NCI-H345 treated with DMSO at 0.1 percent for 48 hours (cell line): ENCODE measurements around the gene NECTIN3.

ENCODE experiments used
- DNase-seq: peaks from one replicate; lab custom pipeline; 2025; ENCODE audit not compliant: unreplicated experiment; lab: John Stamatoyannopoulos, UW

NECTIN3 gene

DNA sequence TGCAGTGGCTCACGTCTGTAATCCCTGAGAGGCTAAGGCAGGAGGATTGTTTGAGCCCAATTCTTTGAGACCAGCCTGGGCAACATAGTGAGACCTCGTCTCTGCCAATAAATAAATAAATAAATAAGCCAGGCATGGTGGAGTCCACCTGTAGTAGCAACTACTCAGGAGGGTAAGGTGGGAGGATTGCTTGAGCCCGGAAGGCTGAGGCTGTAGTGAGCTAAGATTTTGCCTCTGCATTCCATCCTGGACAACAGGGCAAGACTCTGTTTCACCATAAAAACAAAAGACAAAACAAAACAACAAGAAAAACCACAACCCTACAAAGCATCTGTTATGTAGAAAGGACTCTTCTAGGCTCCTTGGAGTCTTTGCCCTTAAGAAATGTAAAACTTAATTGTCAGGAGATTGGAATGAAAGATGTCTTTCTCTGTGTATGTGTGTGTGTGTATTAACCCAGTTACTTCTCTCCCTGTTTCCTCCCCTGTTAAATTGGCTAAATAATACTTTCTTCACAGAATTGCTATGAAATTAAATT lies 9.5 kb downstream of the NECTIN3 start:
- no peak for DNase-seq

DNA sequence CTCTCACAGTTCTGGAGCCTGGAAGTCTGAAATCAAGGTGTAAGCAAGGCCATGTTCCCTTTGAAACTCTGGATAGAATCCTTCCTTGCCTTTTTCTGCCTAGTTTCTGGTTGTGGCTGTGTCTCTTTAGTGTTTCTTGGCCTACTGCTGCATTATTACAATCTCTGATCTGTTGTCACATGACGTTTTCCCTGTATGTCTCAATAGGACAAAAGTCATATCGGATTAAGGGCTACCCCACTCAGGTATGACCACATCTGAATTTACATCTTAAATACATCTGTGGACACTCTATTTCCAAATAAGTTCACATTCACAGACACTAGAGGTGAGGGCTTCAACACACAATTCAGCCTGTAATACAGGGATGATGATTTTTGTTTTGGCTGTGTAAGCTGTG lies 13.3 kb downstream of the NECTIN3 start:
- DNase-seq: no peak

DNA sequence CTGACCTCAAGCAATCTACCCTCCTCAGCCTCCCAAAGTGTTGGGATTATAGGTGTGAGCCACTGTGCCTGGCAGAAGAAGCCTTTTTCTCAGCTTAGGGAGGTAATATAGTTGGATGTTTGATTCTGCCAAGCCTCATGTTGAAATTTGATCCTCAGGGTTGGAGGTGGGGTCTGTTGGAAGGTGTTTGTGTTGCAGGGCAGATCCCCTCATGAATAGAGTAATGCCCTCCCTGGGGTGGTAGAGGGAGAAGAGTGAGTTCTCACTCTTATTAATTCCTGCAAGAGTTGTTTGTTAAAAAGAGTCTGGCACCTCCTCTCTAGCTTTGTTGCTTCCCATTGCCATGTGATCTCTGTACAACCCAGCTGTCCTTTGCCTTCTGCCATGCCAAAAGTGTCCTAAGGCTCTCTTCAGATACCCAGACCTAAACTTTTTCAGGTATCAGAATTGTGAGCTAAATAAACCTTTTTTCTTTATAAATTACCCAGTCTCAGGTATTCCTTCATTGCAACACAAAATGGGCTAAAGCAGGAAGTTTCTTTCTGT lies 16.4 kb downstream of the NECTIN3 start:
- no peak for DNase-seq

DNA sequence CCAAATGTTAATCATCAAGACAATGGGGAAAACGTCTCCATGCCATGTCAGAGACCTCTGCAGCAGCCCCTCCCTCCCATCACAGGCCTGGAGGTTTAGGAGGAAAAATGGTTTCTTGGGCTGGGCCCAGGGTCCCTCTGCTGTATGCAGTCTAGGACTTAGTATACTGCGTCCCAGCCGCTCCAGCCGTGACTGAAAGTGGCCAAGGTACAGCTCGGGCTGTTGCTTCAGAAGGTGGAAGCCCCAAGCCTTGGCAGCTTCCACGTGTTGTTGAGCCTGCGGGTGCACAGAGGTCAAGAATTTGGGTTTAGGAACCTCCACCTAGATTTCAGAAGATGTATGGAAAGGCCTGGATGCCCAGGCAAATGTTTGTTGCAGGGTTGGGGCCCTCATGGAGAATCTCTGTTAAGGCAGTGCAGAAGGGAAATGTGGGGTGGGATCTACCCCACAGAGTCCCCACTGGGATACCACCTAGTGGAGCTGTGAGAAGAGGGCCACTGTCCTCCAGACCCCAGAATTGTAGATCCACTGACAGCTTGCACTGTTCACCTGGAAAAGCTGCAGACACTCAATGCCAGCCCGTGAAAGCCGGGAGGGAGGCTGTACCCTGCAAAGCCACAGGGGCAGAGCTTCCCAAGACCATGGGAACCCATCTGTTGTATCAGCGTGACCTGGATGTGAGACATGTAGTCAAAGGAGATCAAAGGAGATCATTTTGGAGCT lies 25.0 kb downstream of the NECTIN3 start:
- no peak for DNase-seq

DNA sequence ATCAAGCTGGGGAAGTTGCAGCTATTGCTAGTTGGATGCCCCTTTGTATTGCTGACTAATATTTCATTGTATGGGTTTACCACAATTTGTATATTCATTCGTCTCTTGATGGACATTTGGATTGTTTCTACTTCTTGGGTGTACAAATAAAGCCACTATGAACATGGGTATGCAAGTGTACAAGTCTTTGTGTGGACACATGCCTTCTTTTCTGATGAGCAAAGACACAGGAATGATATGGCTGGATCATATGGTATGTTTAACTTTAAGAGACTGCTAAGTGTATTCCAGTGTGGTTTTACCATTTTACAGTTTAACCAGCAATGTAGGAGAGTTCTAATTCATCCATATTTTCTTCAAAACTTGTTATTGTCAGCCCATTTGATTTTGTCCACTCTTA lies 32.2 kb downstream of the NECTIN3 start:
- no peak for DNase-seq

DNA sequence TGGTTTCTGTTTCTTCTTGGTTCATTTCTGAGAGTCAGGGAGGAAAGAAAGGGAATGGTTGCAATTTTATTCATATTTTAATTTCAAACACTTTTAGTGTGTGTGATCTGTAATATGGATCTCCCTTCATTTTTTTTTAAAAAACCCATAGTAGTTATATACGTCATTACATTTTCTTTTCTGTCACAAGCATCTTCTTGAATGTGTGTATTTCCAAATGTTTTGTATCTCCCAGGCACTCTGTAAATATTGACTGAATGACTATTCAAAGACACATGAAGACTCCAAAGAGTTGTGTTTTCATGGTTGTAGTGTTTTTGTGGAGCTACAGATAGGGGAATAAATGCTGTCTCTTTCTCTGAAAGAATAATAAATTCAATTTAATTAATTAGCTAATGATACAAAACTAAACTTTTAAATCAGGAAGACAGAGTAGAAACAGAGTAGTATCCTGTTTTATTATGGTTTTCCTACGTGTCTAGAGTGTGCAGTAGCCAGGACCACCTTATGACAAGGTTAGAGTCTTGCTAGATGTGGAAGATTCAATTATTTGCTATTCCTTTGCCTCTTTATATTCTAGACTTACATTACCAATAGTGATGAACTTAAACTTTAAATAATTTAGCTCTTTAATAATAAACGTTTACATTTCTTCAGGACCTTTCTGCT lies 35.5 kb downstream of the NECTIN3 start:
- DNase-seq: no peak

DNA sequence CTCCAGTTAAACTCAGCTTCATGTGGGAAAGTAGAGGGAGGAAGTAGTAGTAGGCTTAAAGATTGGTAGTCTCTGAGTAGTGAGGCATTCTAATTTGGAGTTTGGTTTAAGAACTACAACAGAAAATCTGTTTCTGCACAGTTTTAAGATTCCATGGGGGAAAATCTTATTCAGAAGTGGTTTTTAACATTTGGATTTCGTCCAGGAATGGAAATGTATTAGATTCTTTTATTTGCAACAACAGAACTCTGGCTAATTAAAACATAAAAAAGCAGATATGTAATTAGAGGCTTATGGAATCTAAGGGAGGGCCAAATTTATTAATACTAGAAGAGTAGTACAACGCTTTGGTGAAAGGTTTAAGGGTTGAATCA lies 36.0 kb downstream of the NECTIN3 start:
- DNase-seq: no peak

DNA sequence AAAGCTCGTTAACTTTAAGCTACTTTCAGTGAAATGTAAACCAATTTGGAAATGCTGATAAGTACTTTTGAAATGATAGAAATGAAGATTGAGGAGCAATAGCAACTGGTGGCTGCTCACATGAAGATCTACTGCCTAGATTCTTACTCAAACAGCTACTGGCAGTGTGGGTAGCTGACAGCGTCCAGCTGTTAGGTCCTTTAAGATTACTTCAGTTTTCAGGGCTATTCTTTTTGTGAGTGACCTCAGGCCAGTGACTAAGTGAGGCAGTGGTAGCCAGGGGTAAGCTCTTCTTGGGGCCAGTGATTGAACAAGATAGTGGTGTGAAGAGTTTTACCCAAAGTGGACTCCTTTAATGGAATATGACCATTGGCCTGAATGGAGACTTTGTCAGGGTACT lies 41.3 kb downstream of the NECTIN3 start:
- DNase-seq: no peak

DNA sequence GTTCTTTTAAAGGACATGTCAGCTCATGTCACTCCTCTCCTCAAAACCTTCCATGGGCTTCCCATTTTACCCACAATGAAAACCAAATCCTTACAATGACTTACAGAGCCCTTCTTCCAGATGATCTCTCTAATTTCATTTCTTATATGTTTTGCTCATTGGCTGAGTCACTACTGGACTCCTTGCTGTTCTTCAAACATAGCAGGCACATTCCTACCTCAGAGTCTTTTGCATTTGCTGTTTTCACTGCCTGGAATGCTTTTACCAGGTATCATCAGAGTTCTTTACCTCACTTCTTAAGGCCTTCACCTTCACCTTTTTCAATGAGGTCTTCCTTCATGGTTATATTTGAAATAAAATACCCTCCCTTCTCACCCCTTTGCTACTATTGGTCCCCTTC lies 57.3 kb downstream of the NECTIN3 start:
- DNase-seq: no peak

DNA sequence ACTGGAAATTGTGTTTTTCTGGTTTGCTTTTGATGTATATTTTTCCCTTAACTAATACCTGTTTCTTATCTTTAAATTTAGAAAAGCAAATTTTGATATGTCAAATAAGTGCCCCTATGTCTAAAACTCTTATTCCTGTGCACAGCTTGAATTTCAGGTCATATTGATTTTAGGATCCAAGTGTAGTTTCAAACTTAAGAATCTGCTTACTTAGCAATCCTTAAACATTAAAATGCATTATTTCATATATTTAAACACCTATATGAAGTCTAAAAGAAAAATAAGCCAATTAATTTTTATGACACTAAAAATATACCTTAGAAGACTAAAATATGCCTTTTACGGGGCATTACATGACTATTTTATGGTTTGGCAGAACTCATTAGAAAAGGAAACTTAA lies 59.2 kb downstream of the NECTIN3 start:
- DNase-seq: no peak

DNA sequence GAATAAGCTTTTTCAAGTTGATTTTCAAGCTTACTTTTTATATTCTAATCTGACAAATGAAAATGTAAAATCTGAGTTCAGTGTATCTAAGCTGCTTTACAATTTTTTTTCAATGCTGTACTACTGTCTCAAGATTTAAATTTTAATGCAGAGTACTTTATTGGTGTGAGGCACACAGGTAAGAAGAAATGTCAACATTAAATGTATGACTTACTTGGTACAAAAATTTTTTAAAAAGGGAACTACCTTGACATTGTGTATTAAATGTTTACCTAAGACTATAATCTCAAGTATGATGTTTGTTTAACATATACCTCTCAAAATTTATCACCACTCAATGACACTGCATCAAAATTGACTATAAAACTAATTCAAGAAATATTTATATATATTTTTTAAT lies 62.7 kb downstream of the NECTIN3 start:
- no peak for DNase-seq

DNA sequence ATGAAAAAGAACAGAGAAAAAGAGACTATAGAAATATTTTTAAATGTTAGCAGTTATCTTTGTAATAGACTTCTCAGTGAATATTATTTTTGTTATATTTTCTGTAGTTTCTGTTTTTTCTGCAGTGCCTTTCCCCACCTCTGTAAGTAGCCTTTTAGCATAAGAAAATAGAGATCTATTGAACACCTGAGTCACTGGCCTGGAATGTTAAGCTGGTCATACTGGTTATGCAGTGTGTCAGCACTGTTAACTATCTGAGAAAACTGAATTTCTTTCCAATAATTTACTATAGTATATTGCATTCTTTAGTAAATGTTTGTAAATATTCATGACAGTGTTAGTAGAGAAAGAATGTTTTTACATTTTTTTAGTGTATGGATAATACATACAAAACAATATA lies 79.8 kb downstream of the NECTIN3 start:
- no peak for DNase-seq

DNA sequence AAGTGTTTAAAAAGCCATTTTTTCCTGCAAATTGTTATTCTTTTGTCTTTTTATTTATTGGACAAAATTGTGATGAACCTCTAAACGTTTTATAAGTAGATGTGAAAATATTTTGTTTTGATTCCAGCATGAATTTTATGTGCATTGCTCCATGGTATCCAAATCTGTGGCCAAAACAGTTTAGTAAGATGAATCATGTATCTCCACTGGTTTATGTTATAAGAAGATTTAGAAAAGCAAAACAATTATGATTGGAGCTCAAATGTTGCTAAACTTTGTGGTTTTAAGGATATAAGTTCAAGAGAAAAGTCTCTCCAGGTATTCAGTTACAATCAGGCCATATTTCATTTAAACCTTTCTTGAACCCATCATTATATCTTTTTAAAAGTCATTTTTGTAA lies 80.9 kb downstream of the NECTIN3 start:
- no peak for DNase-seq

DNA sequence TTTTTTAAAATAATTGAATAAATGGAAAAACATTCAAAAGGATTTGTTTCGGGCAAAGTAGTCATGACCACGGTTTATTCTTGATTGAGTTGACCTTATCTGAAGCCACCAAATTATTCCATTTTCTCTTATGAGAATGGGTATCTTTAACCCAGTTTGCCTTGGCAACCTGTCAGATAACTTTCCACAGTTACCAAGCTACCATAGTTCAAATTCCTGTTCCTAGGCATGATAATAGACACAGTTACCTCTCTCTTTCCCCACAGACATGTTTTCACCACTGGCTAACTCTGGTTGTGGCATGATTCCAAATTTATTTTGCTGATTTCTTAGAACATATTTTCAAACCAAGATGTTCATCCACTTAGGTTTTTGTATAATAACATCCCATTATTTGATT lies 84.9 kb downstream of the NECTIN3 start:
- no peak for DNase-seq

DNA sequence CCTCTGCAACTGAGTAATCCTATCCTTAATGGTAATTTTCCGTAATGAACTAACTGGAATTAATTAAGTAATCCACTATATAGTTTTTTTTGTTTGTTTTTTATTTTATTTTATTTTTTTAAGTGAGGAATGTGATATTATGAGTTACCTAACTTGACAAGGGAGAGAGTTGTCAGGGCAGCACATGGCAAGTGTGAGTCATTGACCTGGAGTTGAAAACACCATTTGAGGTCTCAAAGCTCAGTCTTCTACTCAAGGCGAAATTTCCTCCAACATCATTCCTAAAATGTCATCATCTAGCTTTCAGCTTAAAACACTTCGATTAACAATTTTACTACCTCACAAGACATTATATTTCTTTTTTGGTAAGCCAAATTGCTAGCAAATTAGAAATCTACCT lies 87.8 kb downstream of the NECTIN3 start:
- no peak for DNase-seq

DNA sequence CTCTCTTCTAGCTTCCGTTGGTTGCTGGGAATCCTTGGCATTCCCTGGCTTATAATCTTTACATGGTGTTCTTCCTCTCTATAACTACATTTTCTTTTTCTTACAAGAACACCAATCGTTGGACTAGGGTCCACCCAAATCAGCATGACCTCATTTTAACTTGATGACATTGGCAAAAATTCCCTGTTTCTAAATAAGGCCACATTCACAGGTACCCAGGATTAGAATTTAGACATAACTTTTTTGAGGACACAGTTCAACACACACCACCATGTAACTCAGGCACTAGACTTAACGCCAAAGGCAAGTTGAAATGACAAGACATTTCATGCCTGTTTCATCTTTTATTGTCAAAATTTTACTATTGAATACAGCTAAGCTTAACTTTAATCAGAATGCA lies 93.0 kb downstream of the NECTIN3 start:
- no peak for DNase-seq

DNA sequence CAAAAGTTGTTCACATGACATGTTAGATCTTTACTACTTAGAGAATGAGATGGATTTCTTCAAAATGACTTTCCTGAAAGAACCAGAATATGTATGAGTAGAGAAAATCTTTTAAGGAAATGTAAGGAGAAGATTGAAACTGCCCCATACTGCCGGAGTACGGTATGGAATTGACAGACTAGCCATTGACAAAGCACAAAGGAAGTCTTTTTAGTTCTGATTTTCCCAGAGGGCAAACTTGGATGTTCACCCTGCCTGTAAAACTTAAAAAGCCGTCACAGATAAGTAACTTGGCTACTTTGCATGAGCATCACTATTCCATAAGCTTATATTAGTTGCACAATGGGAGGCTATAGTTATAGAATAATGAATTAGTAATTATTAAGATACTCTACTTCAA lies 93.8 kb downstream of the NECTIN3 start:
- DNase-seq: no peak

DNA sequence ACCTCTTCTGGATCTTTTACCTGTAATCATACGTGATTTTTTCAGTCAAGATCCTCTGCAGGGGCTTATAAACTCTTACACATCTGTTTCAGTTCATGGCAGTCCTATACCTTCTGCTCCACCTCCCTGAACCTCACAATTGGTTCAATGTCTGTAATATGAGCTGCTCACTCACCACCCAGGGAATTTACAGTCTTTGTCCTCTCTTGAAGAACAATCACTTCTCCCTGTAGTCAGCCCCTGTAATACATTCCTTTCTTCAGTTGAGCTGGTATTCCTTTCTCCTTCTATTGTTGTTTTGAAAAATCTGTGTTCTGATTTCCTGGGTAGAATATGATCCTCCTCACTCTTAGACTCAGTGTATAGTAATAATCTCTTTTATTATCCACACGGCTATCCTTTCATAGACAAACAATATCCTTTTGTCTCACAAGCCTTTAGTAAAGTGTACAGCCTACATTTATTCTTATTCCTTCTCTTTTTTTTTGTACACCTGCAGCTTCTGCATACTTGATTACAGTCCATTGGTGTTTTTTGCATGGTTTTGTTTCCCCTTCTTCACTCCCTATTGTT lies 101.8 kb downstream of the NECTIN3 start:
- DNase-seq: no peak

DNA sequence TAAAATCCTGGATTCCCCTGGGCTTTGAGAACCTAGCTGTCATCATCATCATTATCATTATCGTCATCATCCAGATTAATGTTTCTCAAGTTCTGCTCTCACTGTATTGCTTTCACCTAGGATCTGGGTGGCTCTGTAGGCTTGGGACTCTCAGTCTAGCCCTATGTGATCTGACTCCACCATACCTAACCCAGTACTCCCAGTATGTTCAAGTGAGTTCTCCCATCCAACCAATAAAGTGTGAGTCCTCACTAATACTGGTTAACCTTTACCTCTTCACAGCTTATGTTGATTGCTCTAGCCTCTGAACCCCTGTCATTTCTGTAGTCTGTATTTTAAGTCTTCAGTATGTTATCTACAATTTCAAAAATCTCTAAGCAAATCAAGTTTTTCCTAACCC lies 102.3 kb downstream of the NECTIN3 start:
- DNase-seq: no peak

DNA sequence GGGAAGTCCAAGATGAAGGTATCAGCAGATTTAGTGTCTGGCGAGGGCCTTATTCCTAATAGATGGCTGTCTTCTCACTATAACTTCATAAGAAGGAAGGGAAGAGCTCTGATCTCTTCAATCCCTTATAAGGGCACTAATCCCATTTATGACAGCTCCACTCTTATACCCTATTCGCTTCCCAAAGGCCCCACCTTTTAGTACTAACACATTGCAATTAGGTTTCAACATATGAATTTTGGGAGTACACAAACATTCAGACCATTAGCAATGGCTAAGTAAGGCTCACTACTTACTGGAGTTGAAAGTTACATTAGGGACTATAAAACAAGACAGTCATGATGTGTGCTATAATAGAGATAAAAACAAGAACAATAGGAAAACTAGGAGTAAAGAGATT lies 118.9 kb downstream of the NECTIN3 start:
- DNase-seq: no peak

DNA sequence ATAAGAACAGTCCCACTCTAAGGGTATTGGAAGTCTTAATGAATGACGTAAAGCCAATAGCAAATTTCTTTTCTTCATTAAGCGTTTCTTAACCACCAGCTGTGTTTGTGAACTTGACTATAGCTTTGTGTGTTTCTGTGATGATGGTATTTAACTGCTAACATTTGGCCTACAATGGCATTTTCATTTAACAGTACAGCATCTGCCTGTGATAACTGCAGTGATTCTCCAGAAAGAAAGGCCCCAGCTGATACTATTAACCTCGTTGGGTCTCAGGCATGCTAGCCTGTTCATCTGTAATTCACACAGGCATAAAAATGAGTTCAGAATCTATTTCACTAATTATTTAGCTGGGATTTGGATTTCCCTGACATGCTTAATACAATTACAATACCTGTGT lies 121.9 kb downstream of the NECTIN3 start:
- no peak for DNase-seq

DNA sequence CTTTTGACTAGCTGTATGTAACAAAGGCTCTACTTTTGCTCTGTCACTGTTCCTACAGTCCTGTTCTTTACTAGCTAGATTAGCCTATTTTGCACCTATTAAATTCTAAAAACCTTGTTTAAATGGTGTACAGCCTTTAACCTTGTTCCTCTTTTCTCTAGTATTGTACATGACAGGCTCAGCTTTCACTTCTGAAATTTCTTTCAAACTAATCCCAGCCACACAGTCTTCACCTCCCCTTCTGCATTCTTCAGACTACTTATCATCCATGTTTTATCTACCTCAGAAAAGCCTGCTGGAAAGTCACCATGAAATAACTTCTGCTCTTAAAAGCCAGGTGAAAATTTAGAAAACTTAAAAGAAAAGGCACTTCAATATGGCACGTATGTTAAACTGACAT lies 122.4 kb downstream of the NECTIN3 start:
- DNase-seq: no peak
